Omental fat pad (tissue), 4 donors: ENCODE results near the gene TPBGL. TPM values are rescaled to one million over a fixed set of nuclear protein-coding genes. Genes with fewer than 3 reads are reported as not detected.

Source experiments
- ATAC-seq: fragments of 150-250 bp; one replicate; pipeline ENCODE4 v1.9.1; 2016; ENCODE audit warnings: mild to moderate bottlenecking, moderate library complexity; ENCODE audit not compliant: low FRiP score
- DNase-seq: peaks from one replicate; pipeline ENCODE4 v3.0.0-alpha.2; 2019; ENCODE audit warnings: low spot score
- total RNA-seq, 4 donors: library from RNA; depleted of rRNA; stranded (reverse); fragments of >200 nt; gene quantifications; one replicate each; pipeline ENCODE4 v1.1.0, GENCODE V29; 2016
- TF ChIP-seq, protein P1 (sequence below), 3 donors: fragments of 450-650 bp; IDR thresholded peaks; one replicate each; pipeline ENCODE4 v1.5.1; 2016 to 2017; ENCODE audit warnings: antibody characterized with exemption in 3 of 3, mild to moderate bottlenecking in 3 of 3, moderate library complexity in 2 of 3

Gene TPBGL
- total RNA-seq, 4 donors from 2014 or later: 0.19 to 0.48 TPM; not detected in 2

DNA sequence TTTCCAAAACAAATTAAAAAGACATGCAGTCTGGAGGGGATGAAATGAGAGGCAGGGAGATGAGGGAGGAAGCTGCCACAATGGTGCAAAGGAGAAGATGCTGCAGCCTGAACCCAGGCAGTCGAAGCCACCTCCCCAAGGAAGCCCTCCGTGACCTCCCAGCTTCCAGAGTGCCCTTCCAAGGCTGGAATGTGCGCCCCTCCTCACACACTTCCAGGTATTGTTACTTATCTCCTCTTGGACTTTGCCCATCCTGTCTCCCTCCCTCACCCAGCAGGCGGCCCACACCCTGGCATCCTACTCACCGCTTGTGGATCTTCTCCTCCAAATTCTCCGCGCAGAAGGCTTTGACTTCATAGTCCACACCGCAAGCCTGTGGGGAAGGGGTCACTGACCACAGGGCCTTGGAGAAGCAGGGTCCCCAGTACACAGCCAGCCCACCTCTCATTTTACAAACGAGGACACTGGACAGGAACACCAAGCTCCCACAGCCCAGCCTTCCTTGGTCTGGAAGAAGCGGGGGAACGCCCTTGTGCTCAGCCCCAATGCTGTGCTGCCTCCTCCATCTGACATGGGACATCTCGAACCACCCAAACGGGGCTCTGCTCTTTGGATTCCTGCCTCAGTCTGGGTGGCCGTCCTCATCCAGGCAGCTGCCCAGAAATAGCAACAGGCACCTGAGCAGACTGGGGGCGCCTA lies 40.3 kb downstream of the TPBGL start:
- ATAC-seq (no peak), DNase-seq (no peak)
- TF ChIP-seq, protein P1, sequence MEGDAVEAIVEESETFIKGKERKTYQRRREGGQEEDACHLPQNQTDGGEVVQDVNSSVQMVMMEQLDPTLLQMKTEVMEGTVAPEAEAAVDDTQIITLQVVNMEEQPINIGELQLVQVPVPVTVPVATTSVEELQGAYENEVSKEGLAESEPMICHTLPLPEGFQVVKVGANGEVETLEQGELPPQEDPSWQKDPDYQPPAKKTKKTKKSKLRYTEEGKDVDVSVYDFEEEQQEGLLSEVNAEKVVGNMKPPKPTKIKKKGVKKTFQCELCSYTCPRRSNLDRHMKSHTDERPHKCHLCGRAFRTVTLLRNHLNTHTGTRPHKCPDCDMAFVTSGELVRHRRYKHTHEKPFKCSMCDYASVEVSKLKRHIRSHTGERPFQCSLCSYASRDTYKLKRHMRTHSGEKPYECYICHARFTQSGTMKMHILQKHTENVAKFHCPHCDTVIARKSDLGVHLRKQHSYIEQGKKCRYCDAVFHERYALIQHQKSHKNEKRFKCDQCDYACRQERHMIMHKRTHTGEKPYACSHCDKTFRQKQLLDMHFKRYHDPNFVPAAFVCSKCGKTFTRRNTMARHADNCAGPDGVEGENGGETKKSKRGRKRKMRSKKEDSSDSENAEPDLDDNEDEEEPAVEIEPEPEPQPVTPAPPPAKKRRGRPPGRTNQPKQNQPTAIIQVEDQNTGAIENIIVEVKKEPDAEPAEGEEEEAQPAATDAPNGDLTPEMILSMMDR (IDR thresholded peaks at IDR 0.05): no peak

DNA sequence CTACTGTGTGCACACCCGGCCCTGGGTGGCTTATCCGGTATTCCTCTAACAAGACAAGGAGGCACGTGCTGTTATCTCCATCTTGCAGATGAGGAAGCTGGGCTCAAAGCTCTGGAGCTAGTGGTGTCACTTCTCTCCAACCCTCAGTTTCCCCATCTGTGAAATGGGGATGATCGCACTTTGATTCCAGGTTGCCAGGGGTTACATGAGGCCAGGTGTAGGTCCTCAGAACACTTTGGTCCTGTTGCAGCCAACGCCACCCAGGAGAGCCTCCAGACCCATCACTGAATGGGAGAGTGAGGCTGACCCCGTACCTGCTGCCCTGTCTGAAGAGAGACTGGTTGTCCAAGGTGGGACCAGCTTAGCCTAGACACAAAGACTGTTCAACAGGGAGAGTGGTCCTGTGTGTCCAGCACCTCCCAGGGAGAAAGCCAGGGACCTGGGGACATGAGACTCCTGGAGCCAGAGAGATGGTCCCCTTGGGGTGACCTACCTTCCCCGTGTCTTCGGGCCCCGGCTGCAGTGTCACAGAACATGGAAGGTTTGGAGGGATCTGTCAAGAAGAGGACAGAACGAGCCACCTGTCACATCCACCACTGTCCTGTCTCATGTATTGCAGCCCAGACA lies 41.0 kb downstream of the TPBGL start:
- TF ChIP-seq, protein P1 (IDR thresholded peaks at IDR 0.05): no peak
- no peak for ATAC-seq
- no peak for DNase-seq

DNA sequence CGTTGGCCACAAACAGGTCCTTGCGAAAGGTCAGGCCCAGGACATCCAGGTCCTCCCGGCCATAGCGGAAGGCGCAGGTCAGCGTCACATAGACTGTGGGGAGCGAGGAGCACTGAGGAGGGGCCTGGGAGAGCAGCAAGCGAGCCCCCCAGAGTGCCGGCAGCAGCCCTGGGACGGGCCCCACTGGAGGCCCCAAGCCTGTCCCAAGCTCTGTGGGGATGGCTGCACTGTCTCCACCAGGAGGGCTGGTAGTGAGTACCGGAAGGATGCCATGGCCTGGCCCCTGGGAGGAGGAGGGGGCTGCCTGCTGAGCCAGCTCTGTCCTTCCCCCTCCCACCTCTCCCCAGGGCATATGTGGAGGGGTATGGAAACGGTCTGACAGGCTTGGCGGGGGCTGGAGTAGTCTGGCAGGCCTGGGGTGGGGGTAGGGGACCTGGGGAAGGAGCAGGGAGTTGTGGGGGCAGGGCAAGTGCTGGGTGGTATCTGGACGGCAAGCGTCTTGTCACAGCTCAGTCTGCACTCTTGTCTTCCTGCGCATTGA lies 42.9 kb downstream of the TPBGL start:
- DNase-seq: no peak
- TF ChIP-seq, protein P1 (IDR thresholded peaks at IDR 0.05): no peak
- no peak for ATAC-seq

DNA sequence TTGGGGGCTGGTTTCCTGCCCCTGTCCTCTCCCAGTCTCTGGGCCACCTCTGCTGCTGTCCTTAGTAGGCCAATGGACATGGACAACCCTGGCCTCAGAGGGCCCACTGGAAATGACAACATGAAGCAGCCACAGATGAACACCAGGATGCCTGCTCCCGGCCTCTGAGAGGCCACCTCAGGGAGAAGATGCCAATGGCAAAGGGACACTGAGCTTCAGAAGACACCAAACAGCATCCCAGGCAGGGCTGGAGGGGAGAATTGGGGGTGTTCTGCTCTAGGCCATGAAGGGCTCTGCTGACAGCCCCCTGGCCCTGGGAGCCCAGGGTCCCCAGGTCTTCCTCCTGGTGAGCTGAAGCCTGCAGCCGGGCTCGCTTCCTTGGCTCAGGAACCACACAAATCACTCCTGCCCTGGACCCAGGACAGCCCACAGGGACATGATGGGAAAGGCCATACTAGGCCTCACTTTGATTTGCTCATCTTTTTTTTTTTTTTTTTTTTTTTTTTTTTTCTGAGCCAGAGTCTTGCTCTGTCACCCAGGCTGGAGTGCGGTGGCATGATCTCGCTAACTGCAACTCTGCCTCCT lies 45.3 kb downstream of the TPBGL start:
- ATAC-seq (no peak), DNase-seq (no peak)
- TF ChIP-seq, protein P1 (IDR thresholded peaks at IDR 0.05): no peak

DNA sequence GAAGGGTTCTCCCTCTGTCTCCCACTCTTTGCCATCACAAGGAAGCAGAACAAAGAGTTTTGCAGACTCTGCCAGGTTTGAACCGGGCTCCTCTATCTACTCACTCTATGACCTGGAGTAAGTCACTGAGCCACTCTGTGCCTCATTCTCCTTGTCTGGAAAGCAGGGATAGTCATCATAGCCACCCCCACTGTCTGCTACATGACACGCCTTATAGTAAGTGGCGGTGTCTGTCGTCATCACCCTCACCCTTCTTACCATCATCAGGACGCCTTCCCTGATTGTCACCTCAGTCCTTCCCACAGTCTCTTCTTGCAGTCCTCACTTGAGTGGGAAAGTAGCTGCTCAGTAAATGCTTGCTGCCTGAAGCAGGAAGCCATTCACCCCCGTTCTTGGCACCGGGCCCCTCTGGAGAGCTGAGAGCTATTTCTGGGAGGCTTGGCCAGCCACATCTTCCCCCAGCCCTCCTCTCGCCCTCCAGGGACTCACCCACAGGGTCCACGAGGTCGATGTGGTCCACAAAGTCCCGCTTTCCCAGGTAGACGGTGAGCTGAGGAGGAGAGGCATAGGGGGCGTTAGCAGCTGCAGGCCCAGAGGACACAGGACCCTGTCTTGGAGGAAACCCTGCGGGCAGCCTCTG lies 46.4 kb downstream of the TPBGL start:
- no peak for DNase-seq
- ATAC-seq: no peak
- TF ChIP-seq, protein P1 (IDR thresholded peaks at IDR 0.05): no peak

DNA sequence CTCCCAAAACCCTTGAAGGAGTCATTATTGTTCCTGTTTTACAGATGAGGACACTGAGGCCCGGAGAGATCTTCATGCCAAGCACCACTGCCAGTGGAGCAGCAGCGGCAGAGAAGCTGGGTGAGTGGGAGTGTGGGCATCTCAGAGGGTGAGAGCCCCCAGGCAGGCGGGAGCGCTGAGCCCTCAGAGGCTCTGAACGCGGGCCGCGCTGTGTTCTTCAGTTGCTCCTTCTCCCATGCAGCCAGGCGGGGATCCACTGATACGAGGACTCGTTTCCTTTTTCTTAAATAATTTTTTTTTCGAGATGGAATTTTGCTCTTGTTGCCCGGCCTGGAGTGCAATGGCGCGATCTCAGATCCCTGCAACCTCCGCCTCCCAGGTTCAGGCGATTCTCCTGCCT lies 47.0 kb downstream of the TPBGL start:
- ATAC-seq (no peak), DNase-seq (no peak)
- TF ChIP-seq, protein P1 (IDR thresholded peaks at IDR 0.05): no peak
